ENCODE data around the gene ANKRD53.

GRCh38 chr2:70994009-70994698 is 15.7 kb downstream of the ANKRD53 start:
- TF ChIP-seq PKNOX1 (IDR thresholded peaks at IDR 0.05) (no peak), FOXA1 (IDR thresholded peaks at IDR 0.05) (no peak), ELF4 (IDR thresholded peaks at IDR 0.05) (no peak), BHLHE40 (IDR thresholded peaks at IDR 0.05; ENCODE audit: borderline replicate concordance) (no peak), SP1 (IDR thresholded peaks at IDR 0.05) (no peak)
